Measurements from ENCODE around the gene PCDHGA3. TPM values are rescaled to one million over a fixed set of nuclear protein-coding genes. Genes with fewer than 3 reads are reported as not detected.
A peak's percentile ranks its signal among the peaks of the same experiment; 100 is the strongest.
"Not testable (repeated sequence)": the region's sequence is repeated elsewhere in the genome, so short reads cannot be mapped to it uniquely, and the experiment has no call there.

Gene PCDHGA3
- total RNA-seq, 1 donor from 2014 or later = 1.0 TPM

DNA sequence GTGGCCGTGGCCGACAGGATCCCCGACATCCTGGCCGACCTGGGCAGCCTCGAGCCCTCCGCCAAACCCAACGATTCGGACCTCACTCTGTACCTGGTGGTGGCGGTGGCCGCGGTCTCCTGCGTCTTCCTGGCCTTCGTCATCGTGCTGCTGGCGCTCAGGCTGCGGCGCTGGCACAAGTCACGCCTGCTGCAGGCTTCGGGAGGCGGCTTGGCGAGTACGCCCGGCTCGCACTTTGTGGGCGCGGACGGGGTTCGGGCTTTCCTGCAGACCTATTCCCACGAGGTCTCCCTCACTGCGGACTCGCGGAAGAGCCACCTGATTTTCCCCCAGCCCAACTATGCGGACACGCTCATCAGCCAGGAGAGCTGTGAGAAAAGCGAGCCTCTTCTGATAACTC is 2.4 kb downstream of the PCDHGA3 start:
- DNase-seq (ENCODE audit: low read depth) = not testable (repeated sequence)

DNA sequence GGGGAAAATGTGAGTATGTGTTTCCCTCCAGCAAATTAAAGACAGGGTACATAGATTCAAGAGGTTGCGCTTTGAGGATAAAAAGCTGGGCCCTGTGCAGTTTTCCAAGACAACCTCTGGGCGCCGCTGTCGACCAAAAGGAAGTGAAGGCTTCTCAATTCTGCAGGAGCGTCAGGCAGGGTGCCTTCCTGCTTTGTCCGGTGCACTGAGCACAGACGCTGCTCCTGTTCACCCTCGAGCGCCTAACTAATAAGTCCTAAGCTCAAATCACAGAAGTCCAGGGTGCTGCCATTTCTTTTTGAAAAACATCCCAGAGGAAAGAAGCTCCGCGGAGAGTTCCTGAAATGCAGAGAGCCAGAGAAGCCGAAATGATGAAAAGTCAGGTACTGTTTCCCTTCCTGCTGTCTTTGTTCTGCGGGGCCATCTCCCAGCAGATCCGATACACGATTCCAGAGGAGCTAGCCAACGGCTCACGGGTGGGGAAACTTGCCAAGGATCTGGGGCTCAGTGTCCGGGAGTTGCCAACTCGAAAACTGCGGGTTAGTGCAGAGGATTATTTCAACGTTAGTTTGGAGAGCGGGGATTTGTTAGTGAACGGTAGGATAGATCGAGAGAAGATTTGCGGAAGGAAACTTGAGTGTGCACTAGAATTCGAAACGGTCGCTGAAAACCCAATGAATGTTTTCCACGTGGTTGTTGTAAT is 6.4 kb downstream of the PCDHGA3 start, which contains the start of gene PCDHGB1:
PCDHGB1 (plus strand) TSS at position 183 of the 703 bp plus-strand sequence; CDS start at position 345, 162 bp downstream.
- DNase-seq (ENCODE audit: low read depth) = peak; percentile 23

DNA sequence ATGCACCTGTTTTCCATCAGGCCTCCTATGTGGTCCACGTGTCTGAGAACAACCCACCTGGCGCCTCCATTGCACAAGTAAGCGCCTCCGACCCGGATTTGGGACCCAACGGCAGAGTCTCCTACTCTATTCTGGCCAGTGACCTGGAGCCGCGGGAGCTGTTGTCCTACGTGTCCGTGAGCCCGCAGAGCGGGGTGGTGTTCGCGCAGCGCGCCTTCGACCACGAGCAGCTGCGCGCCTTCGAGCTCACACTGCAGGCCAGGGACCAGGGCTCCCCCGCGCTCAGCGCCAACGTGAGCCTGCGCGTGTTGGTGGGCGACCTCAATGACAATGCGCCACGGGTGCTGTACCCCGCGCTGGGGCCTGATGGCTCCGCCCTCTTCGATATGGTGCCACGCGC is 8.0 kb downstream of the PCDHGA3 start:
- no peak for DNase-seq (ENCODE audit: low read depth)

DNA sequence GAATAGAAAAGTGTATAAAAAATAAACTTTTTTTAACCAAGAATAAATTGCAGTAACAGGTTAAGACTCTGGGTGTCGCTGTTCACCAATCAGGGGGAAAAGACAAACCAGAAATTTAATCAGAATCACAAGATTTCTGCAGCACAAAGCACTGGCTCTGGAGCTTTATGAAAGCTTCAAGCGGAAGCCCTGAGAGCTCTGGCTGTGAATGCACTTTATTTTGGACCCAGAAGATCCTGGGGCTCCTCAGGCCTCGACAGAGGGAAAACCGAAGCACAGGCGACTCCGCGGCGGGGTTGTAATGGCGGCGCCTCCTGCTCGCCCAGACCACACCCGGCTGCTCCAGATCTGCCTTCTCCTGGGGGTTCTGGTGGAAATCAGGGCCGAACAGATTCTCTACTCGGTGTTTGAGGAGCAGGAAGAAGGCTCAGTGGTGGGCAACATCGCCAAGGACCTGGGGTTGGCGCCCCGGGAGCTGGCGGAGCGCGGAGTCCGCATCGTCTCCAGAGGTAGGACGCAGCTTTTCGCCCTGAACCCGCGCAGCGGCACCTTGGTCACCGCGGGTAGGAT is 11.4 kb downstream of the PCDHGA3 start, which contains the start of gene PCDHGA4:
PCDHGA4 (plus strand) TSS at position 122 of the 570 bp plus-strand sequence; CDS start at position 209, 87 bp downstream.
- DNase-seq (ENCODE audit: low read depth) = no peak

DNA sequence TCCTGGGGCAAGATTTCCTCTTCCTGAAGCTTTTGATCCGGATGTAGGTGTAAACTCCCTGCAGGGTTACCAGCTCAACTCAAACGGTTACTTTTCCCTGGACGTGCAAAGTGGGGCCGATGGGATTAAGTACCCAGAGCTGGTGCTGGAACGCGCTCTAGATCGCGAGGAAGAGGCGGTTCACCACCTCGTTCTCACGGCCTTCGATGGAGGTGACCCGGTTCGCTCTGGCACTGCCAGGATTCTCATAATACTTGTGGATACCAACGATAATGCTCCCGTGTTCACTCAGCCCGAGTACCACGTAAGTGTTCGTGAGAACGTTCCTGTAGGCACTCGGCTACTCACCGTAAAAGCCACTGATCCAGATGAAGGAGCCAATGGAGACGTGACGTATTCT is 12.0 kb downstream of the PCDHGA3 start:
- no peak for DNase-seq (ENCODE audit: low read depth)

DNA sequence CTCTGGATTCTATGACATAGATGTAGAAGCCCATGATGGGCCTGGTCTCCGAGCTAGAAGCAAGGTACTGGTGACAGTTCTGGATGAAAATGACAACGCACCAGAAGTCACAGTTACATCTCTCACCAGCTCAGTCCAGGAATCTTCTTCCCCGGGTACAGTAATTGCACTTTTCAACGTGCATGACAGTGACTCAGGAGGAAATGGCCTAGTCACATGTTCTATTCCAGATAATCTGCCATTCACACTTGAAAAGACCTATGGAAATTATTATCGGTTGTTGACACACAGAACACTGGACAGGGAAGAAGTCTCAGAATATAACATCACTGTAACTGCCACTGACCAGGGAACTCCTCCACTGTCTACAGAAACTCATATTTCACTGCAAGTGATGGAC is 12.5 kb downstream of the PCDHGA3 start:
- no peak for DNase-seq (ENCODE audit: low read depth)

DNA sequence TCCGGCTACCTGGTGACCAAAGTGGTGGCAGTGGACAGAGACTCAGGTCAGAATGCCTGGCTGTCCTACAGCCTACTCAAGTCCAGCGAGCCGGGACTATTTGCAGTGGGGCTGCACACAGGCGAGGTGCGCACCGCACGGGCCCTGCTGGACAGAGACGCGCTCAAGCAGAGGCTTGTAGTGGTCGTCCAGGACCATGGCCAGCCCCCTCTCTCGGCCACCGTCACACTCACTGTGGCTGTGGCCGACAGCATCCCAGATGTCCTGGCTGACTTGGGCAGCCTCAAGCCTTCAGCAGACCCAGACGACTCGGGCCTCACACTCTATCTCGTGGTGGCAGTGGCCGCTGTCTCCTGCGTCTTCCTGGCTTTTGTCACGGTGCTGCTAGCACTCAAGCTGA is 13.3 kb downstream of the PCDHGA3 start:
- DNase-seq (ENCODE audit: low read depth) = no peak

DNA sequence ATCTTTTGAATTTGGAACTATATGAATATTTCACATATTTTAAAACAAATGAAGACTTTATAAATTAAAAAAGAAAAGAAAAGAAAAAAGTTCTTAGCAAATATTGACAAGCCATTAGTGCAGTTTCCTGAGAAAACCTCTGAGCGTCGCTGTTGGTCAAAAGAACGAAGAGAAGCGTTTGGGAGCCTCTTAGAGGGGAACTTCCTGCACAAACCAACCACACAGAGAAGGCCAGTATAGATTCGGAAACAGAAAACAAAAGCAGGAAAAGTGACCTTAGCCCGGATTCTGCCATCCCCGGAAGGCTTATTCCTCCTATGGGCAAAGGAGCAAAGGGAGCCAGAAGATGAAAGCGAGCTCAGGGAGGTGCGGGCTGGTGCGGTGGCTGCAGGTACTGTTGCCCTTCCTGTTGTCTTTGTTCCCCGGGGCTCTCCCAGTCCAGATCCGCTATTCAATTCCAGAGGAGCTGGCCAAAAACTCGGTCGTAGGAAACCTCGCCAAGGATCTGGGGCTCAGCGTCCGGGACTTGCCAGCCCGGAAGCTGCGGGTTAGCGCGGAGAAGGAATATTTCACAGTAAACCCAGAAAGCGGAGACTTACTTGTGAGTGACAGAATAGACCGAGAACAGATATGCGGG is 16.3 kb downstream of the PCDHGA3 start, which contains the start of gene PCDHGB2:
PCDHGB2 (plus strand) TSS at position 205 of the 637 bp plus-strand sequence; CDS start at position 347, 142 bp downstream.
- peak; percentile 16 for DNase-seq (ENCODE audit: low read depth)

DNA sequence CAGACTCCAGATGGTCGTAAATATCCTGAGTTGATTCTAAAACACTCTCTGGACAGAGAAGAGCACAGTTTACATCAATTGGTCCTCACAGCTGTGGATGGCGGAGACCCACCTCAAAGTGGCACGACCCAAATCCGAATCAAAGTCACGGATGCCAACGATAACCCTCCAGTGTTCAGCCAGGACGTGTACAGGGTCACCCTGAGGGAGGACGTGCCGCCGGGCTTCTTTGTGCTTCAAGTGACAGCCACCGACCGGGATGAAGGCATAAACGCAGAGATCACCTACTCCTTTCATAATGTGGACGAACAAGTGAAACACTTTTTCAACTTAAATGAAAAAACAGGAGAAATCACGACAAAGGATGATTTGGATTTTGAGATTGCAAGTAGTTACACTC is 17.1 kb downstream of the PCDHGA3 start:
- DNase-seq (ENCODE audit: low read depth) = no peak

DNA sequence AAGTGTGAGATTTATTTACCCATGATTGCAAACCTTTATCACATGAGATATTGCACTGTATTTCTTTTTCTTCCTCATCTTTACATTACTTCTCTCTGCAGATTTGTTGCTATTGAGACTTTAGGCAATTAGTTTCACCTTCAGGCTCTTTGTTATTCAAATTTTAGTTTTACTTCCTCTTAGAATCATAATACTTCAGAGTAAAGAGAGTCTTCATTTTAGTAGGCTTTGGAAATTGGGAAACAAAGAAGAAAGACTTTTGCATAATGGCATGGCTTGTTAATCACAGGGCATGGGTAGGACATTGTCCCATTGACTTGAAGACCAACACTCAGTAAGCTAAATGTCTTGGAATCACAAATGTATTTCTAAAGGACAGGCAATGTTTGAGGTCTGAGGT is 19.1 kb downstream of the PCDHGA3 start:
- DNase-seq (ENCODE audit: low read depth) = no peak

DNA sequence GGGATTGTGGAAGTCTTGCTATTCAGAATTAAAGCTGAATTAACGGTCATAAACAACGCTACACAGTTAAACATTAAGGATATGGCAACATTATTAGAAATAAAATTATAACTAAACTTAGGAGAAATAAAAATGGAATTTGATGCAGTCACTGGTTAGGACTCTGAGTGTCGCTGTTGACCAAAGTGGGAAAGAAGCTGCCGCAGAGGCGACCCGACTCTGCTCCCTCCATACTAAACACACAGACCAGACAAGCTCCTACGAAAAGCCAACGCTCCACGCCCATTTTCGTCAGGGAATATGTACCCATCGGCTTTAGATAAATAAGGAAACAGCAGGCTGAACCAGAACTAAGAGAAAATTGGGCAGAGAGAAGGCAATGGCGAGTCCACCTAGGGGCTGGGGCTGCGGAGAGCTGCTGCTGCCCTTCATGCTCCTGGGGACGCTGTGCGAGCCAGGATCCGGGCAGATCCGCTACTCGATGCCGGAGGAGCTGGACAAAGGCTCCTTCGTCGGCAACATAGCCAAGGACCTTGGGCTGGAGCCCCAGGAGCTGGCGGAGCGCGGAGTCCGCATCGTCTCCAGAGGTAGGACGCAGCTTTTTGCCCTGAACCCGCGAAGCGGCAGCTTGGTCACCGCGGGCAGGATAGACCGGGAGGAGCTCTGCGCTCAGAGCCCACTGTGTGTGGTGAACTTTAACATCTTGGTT is 20.5 kb downstream of the PCDHGA3 start, which contains the start of gene PCDHGA5:
PCDHGA5 (plus strand) TSS at position 211 of the 709 bp plus-strand sequence; CDS start at position 380, 169 bp downstream.
- DNase-seq (ENCODE audit: low read depth) = no peak

DNA sequence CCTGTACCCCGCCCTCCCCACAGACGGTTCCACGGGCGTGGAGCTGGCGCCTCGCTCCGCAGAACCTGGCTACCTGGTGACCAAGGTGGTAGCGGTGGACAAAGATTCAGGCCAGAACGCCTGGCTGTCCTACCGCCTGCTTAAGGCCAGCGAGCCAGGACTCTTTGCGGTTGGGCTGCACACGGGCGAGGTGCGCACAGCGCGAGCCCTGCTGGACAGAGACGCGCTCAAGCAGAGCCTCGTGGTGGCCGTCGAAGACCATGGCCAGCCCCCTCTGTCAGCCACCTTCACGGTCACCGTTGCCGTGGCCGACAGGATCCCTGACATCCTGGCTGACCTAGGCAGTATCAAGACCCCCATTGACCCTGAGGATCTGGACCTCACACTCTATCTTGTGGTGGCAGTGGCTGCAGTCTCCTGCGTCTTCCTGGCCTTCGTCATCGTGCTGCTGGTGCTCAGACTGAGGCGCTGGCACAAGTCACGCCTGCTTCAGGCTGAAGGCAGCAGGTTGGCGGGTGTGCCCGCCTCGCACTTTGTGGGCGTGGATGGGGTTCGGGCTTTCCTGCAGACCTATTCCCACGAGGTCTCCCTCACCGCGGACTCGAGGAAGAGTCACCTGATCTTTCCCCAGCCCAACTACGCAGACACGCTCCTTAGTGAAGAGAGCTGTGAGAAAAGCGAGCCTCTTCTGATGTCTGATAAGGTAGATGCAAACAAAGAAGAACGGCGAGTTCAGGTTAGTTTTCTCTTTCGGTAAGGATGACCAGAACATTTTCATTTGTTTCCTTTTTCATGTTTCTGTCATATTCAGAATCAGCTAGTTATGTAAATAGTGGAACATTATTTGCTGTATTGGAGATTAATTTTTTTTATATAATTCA is 22.6 kb downstream of the PCDHGA3 start:
- no peak for DNase-seq (ENCODE audit: low read depth)

DNA sequence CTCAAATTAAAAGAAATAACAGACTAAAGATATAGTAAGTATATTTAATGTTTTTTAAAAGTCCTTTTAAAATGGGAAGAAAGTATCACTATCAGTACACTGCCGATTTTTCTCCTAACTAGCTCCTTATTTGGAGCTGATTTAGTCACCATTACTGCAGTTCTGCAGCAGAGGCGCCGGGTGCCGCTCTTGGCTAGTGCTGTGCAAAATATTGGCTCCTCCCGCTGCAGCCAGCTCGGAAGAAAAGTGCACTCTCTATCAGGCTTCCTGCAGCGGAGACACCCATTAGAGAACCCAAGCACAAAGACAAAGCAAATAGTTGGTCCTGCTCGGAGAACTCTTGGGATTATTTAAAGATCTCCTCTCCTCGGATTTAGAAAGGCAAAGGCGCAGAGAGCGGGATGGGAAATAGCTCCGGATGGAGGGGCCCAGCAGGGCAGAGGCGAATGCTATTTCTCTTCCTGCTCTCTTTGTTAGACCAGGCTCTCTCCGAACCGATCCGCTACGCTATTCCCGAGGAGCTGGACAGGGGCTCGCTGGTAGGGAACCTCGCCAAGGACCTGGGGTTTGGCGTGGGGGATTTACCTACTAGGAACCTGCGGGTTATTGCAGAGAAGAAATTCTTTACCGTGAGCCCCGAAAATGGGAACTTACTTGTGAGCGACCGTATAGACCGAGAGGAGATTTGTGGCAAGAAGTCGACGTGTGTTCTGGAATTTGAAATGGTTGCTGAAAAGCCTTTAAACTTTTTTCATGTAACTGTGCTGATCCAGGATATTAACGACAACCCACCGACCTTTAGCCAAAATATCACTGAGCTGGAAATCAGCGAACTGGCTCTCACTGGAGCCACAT is 26.6 kb downstream of the PCDHGA3 start, which contains the start of gene PCDHGB3:
PCDHGB3 (plus strand) TSS at position 249 of the 855 bp plus-strand sequence; CDS start at position 402, 153 bp downstream.
- DNase-seq (ENCODE audit: low read depth) = peak; percentile 7

DNA sequence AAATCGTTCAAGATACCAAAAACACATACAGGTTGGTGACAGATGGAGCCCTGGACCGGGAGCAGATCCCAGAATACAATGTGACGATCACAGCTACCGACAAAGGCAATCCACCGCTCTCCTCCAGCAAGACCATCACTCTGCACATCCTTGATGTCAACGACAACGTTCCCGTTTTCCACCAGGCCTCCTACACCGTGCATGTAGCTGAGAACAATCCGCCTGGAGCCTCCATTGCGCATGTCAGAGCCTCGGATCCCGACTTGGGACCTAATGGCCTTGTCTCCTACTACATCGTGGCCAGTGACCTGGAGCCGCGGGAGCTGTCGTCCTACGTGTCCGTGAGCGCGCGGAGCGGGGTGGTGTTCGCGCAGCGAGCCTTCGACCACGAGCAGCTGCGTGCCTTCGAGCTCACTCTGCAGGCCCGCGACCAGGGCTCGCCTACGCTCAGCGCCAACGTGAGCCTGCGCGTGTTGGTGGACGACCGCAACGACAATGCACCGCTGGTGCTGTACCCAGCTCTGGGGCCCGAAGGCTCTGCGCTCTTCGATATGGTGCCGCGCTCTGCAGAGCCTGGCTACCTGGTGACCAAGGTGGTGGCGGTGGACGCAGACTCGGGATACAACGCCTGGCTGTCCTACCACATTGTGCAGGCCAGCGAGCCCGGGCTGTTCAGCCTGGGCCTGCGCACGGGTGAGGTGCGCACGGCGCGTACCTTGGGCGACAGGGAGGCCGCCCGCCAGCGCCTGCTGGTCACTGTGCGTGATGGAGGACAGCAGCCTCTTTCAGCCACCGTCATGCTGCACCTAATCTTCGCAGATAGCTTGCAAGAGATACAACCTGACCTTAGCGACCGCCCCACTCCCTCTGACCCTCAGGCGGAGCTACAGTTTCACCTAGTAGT is 28.2 kb downstream of the PCDHGA3 start:
- no peak for DNase-seq (ENCODE audit: low read depth)

DNA sequence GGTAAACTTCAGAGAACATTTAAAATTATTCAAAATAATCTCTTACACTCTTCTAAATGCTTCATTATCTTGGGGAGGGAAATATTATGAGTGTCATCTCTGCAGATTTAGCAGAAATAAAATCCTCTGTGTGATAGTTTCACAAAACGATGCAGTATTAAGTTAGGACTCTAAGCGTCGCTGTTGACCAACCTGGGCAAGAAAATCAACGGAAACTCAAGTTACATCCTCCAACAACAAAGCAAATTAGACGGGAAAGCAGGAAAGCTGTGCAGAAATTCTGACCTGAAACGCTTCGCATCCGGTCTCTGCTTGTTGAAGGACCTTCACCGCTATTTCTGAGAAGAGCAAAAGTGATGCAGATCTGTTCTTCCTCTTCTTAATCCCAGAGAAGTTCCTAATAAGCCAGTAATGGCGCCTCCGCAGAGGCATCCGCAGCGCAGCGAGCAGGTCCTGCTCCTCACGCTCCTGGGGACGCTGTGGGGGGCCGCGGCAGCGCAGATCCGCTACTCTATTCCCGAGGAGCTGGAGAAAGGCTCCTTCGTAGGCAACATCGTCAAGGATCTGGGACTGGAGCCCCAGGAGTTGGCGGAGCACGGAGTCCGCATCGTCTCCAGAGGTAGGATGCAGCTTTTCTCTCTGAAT is 30.2 kb downstream of the PCDHGA3 start, which contains the start of gene PCDHGA6:
PCDHGA6 (plus strand) TSS at position 219 of the 645 bp plus-strand sequence; CDS start at position 412, 193 bp downstream.
- peak; percentile 15 for DNase-seq (ENCODE audit: low read depth)

DNA sequence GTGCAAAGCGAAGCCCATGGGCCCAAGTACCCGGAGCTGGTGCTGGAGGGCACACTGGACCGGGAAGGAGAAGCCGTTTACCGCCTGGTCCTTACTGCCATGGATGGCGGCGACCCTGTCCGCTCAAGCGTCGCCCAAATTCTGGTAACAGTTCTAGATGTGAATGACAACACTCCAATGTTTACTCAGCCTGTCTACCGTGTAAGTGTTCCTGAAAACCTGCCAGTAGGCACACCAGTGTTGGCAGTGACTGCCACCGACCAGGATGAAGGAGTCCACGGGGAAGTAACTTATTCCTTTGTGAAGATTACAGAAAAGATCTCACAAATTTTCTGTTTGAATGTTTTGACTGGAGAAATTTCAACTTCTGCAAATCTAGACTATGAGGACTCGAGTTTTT is 31.0 kb downstream of the PCDHGA3 start:
- no peak for DNase-seq (ENCODE audit: low read depth)

DNA sequence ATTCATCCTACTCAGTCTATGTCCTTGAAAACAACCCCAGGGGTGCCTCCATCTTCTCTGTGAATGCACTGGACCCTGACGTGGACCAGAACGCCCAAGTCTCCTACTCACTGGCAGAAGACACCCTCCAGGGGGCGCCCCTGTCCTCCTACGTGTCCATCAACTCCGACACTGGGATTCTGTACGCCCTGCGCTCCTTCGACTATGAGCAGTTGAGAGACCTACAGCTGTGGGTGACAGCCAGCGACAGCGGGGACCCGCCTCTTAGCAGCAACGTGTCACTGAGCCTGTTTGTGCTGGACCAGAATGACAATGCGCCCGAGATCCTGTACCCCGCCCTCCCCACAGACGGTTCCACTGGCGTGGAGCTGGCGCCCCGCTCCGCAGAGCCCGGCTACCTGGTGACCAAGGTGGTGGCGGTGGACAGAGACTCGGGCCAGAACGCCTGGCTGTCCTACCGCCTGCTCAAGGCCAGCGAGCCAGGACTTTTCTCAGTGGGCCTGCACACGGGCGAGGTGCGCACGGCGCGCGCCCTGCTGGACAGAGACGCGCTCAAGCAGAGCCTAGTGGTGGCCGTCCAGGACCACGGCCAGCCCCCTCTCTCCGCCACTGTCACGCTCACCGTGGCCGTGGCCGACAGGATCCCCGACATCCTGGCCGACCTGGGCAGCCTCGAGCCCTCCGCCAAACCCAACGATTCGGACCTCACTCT is 32.0 kb downstream of the PCDHGA3 start:
- DNase-seq (ENCODE audit: low read depth) = not testable (repeated sequence)
